H1 (cell line): Measurements from ENCODE around the gene MCUR1. TPM values are rescaled to one million over a fixed set of nuclear protein-coding genes. Genes with fewer than 3 reads are reported as not detected.

ENCODE experiments used
- CHD1 ChIP-seq: IDR thresholded peaks from 2 replicates; pipeline ENCODE4 v1.6.1; 2012; ENCODE audit warnings: low read depth, low read length, improper control_type of control experiment
- CHD2 ChIP-seq: IDR thresholded peaks from 2 replicates; pipeline ENCODE4 v1.6.1; 2012; ENCODE audit warnings: low read length, improper control_type of control experiment
- CREB1 ChIP-seq: IDR thresholded peaks from 2 replicates; pipeline ENCODE4 v1.6.1; 2012; ENCODE audit warnings: inconsistent platforms
- GABPA ChIP-seq: IDR thresholded peaks from 2 replicates; pipeline ENCODE4 v1.6.1; 2011; ENCODE audit warnings: mild to moderate bottlenecking, low read length, moderate library complexity, borderline replicate concordance; ENCODE audit not compliant: insufficient read depth
- GTF2F1 ChIP-seq: IDR thresholded peaks from 2 replicates; pipeline ENCODE4 v1.6.1; 2012; ENCODE audit warnings: low read depth, low read length, improper control_type of control experiment, borderline replicate concordance
- POLR2A ChIP-seq, 2 experiments: IDR thresholded peaks; 1 replicate in 1 of 2; 2 replicates in 1 of 2; pipeline ENCODE4 v1.6.1; 2011; ENCODE audit warnings: low read depth in 2 of 2, low read length in 2 of 2, mild to moderate bottlenecking in 2 of 2; ENCODE audit errors: control extremely low read depth in 1 of 2
- SAP30 ChIP-seq: fragments of 300-600 bp; sonication (generic); IDR thresholded peaks from 2 replicates; pipeline ENCODE4 v1.7.1; 2012; ENCODE audit warnings: low read length, moderate library complexity, mild to moderate bottlenecking, inconsistent platforms; ENCODE audit not compliant: insufficient read depth, insufficient replicate concordance
- SP2 ChIP-seq: IDR thresholded peaks from 2 replicates; pipeline ENCODE4 v1.6.1; 2012; ENCODE audit warnings: mild to moderate bottlenecking, low read length, inconsistent platforms
- SP4 ChIP-seq: IDR thresholded peaks from 2 replicates; pipeline ENCODE4 v1.6.1; 2012; ENCODE audit warnings: low read length, inconsistent platforms
- TAF1 ChIP-seq: IDR thresholded peaks from 2 replicates; pipeline ENCODE4 v1.6.1; 2011; ENCODE audit warnings: mild to moderate bottlenecking, low read depth, low read length
- polyA plus RNA-seq, 7 experiments: library from polyadenylated mRNA; depleted of rRNA in 3 of 7; stranded (reverse) in 5 of 7; unstranded in 2 of 7; fragments of >200 nt in 5 of 7; fragments of 200-250 nt in 2 of 7; gene quantifications; 1 replicate in 5 of 7; 2 replicates in 1 of 7; 4 replicates in 1 of 7; pipeline versions ENCODE4 v1.2.1 to v1.2.3, GENCODE V29; 2011 to 2013; ENCODE audit warnings: missing spikeins in 2 of 7, mixed read lengths in 2 of 7
- total RNA-seq: library from RNA; stranded (reverse); fragmentation: NEBNext Ultra II Directional; extraction: Animal tissue kit (Norgen Biotek cat#: 25700); gene quantifications from 2 replicates; pipeline ENCODE4 v1.2.1, GENCODE V29; 2021
- TF ChIP-seq, protein P1 (sequence below): fragments of 300-600 bp; sonication (generic); IDR thresholded peaks from 2 replicates; pipeline ENCODE4 v1.7.1; 2012; ENCODE audit warnings: low read length, moderate library complexity, mild to moderate bottlenecking, inconsistent platforms; ENCODE audit not compliant: insufficient replicate concordance

MCUR1 gene
- total and polyA plus RNA-seq, 2 of the 8 experiments (the other 6 are each of a cell fraction or from before 2014, with no cell fraction given): 9.6 to 37.3 TPM

DNA sequence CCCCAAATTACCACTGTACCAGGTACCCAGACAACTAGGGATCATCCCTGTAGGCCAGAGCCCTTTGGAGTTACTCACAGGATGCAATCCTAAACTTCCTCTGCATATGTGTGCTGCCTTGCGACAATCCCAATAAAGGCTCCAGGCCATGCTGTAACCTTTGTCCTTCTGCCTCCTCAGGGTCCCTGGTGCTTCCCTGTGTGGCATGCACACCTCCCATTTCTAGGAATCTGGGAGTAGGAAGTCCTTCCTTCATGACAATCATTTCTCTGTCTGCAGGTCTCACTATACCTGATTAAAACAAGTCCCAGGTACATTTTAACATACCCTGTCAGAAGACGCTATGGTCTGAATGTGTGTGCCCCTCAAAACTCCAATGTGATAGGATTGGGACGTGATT, 37.0 kb upstream of the MCUR1 start (continued):
- TF ChIP-seq, protein P1, sequence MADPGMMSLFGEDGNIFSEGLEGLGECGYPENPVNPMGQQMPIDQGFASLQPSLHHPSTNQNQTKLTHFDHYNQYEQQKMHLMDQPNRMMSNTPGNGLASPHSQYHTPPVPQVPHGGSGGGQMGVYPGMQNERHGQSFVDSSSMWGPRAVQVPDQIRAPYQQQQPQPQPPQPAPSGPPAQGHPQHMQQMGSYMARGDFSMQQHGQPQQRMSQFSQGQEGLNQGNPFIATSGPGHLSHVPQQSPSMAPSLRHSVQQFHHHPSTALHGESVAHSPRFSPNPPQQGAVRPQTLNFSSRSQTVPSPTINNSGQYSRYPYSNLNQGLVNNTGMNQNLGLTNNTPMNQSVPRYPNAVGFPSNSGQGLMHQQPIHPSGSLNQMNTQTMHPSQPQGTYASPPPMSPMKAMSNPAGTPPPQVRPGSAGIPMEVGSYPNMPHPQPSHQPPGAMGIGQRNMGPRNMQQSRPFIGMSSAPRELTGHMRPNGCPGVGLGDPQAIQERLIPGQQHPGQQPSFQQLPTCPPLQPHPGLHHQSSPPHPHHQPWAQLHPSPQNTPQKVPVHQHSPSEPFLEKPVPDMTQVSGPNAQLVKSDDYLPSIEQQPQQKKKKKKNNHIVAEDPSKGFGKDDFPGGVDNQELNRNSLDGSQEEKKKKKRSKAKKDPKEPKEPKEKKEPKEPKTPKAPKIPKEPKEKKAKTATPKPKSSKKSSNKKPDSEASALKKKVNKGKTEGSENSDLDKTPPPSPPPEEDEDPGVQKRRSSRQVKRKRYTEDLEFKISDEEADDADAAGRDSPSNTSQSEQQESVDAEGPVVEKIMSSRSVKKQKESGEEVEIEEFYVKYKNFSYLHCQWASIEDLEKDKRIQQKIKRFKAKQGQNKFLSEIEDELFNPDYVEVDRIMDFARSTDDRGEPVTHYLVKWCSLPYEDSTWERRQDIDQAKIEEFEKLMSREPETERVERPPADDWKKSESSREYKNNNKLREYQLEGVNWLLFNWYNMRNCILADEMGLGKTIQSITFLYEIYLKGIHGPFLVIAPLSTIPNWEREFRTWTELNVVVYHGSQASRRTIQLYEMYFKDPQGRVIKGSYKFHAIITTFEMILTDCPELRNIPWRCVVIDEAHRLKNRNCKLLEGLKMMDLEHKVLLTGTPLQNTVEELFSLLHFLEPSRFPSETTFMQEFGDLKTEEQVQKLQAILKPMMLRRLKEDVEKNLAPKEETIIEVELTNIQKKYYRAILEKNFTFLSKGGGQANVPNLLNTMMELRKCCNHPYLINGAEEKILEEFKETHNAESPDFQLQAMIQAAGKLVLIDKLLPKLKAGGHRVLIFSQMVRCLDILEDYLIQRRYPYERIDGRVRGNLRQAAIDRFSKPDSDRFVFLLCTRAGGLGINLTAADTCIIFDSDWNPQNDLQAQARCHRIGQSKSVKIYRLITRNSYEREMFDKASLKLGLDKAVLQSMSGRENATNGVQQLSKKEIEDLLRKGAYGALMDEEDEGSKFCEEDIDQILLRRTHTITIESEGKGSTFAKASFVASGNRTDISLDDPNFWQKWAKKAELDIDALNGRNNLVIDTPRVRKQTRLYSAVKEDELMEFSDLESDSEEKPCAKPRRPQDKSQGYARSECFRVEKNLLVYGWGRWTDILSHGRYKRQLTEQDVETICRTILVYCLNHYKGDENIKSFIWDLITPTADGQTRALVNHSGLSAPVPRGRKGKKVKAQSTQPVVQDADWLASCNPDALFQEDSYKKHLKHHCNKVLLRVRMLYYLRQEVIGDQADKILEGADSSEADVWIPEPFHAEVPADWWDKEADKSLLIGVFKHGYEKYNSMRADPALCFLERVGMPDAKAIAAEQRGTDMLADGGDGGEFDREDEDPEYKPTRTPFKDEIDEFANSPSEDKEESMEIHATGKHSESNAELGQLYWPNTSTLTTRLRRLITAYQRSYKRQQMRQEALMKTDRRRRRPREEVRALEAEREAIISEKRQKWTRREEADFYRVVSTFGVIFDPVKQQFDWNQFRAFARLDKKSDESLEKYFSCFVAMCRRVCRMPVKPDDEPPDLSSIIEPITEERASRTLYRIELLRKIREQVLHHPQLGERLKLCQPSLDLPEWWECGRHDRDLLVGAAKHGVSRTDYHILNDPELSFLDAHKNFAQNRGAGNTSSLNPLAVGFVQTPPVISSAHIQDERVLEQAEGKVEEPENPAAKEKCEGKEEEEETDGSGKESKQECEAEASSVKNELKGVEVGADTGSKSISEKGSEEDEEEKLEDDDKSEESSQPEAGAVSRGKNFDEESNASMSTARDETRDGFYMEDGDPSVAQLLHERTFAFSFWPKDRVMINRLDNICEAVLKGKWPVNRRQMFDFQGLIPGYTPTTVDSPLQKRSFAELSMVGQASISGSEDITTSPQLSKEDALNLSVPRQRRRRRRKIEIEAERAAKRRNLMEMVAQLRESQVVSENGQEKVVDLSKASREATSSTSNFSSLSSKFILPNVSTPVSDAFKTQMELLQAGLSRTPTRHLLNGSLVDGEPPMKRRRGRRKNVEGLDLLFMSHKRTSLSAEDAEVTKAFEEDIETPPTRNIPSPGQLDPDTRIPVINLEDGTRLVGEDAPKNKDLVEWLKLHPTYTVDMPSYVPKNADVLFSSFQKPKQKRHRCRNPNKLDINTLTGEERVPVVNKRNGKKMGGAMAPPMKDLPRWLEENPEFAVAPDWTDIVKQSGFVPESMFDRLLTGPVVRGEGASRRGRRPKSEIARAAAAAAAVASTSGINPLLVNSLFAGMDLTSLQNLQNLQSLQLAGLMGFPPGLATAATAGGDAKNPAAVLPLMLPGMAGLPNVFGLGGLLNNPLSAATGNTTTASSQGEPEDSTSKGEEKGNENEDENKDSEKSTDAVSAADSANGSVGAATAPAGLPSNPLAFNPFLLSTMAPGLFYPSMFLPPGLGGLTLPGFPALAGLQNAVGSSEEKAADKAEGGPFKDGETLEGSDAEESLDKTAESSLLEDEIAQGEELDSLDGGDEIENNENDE: no peak
- TF ChIP-seq POLR2A (IDR thresholded peaks at IDR 0.05; ENCODE audit: control extremely low read depth in 1 of 2, low read depth in 2 of 2, low read length in 2 of 2): no peak
- no peak for TF ChIP-seq CHD1
- TF ChIP-seq CREB1: no peak
- no peak for TF ChIP-seq TAF1
- TF ChIP-seq SAP30: no peak
- no peak for TF ChIP-seq SP2
- no peak for TF ChIP-seq SP4
- no peak for TF ChIP-seq CHD2
- no peak for TF ChIP-seq GTF2F1
- TF ChIP-seq GABPA: no peak
